ENCODE measurements around the gene CENPU.

GRCh38 chr4:184648313-184649025 lies 85.4 kb downstream of the CENPU start:
- TF ChIP-seq CTCF (IDR thresholded peaks at IDR 0.05) (no peak), EZH2 (IDR thresholded peaks at IDR 0.05; ENCODE audit: borderline replicate concordance, insufficient read depth, low read depth, low read length, poor library complexity, severe bottlenecking) (no peak)
